T-cell (primary cell): Measurements from ENCODE around the gene SUMO4. TPM values are rescaled to one million over a fixed set of nuclear protein-coding genes. Genes with fewer than 3 reads are reported as not detected.

Experiments
- ATAC-seq, 4 experiments: fragments of 200-7000 bp in 3 of 4; fragments of 150-1000 bp in 1 of 4; cut with Tn5 transposase; replicated peaks in 1 of 4; 1 replicate in 3 of 4; 2 replicates in 1 of 4; pipeline ENCODE4 v1.10.0; 2021; ENCODE audit warnings: moderate library complexity in 3 of 4, mild to moderate bottlenecking in 2 of 4, moderate number of reproducible peaks in 1 of 4
- CTCF ChIA-PET, 2 donors: fragments of 300-600 bp; sonication (Branson Sonifier 250); formaldehyde crosslinking; loops; one replicate each; lab custom pipeline; 2022; ENCODE audit warnings: antibody characterized with exemption in 2 of 2; lab: Charles Lee
- POLR2A ChIA-PET, 2 donors: fragments of 300-600 bp; sonication (Branson Sonifier 250); formaldehyde crosslinking; loops; one replicate each; lab custom pipeline; 2022; ENCODE audit warnings: antibody characterized with exemption in 2 of 2; lab: Charles Lee
- DNase-seq, 35 experiments: peaks; one replicate each; pipeline versions ENCODE4 v3.0.0 to v3.0.0-alpha.2; 2013 to 2023
- H3K27ac ChIP-seq: one replicate; pipeline ENCODE4 v1.5.1; 2013; ENCODE audit warnings: low read length
- H3K27me3 ChIP-seq, 2 experiments: replicated peaks in 1 of 2; 1 replicate in 1 of 2; 2 replicates in 1 of 2; pipeline versions ENCODE4 v1.6.1 to v1.7.0; 2013; ENCODE audit warnings: low read length in 1 of 2, mixed read lengths in 1 of 2; ENCODE audit not compliant: control insufficient read depth in 2 of 2, insufficient read depth in 2 of 2; ENCODE audit errors: extremely low read depth in 1 of 2
- H3K36me3 ChIP-seq, 2 donors: 1 replicate in 1 of 2; 2 replicates in 1 of 2; pipeline versions ENCODE4 v1.6.1 to v1.7.0; 2013; ENCODE audit warnings: low read length in 1 of 2; ENCODE audit not compliant: control insufficient read depth in 2 of 2, insufficient read depth in 1 of 2; ENCODE audit errors: extremely low read depth in 1 of 2
- H3K4me1 ChIP-seq, 2 experiments: 1 replicate in 1 of 2; 2 replicates in 1 of 2; pipeline versions ENCODE4 v1.6.1 to v1.7.0; 2013; ENCODE audit warnings: low read length in 2 of 2, mixed read lengths in 1 of 2; ENCODE audit not compliant: insufficient read depth in 2 of 2, control insufficient read depth in 1 of 2; ENCODE audit errors: extremely low read depth in 1 of 2
- H3K4me3 ChIP-seq, 2 donors: 1 replicate in 1 of 2; 2 replicates in 1 of 2; pipeline versions ENCODE4 v1.5.1 to v1.7.0; 2013; ENCODE audit warnings: mild to moderate bottlenecking in 2 of 2, low read length in 1 of 2, moderate library complexity in 1 of 2; ENCODE audit not compliant: control insufficient read depth in 1 of 2; ENCODE audit errors: extremely low read depth in 1 of 2
- H3K9me3 ChIP-seq: 2 replicates; pipeline ENCODE4 v1.7.0; 2013
- H3K27ac Mint-ChIP-seq, 2 donors: one replicate each; pipeline ENCODE4 v1.8.0; 2020 to 2021; ENCODE audit warnings: mild to moderate bottlenecking in 2 of 2, mixed read lengths in 2 of 2
- H3K27me3 Mint-ChIP-seq, 2 donors: one replicate each; pipeline ENCODE4 v1.8.0; 2021 to 2022; ENCODE audit warnings: mixed read lengths in 2 of 2
- H3K36me3 Mint-ChIP-seq: one replicate; pipeline ENCODE4 v1.8.0; 2021; ENCODE audit warnings: mixed read lengths
- H3K4me1 Mint-ChIP-seq, 3 donors: one replicate each; pipeline ENCODE4 v1.8.0; 2020 to 2022; ENCODE audit warnings: mixed read lengths in 3 of 3, mild to moderate bottlenecking in 1 of 3
- H3K4me3 Mint-ChIP-seq, 3 donors: one replicate each; pipeline ENCODE4 v1.8.0; 2020 to 2022; ENCODE audit warnings: mild to moderate bottlenecking in 3 of 3, mixed read lengths in 3 of 3, moderate library complexity in 3 of 3
- H3K9me3 Mint-ChIP-seq, 3 donors: one replicate each; pipeline ENCODE4 v1.8.0; 2020 to 2022; ENCODE audit warnings: mixed read lengths in 3 of 3
- WGBS: methylation state at CpG from one replicate; pipeline ENCODE4 v1.1.5; 2013; ENCODE audit warnings: missing lambda C conversion rate; ENCODE audit not compliant: insufficient coverage; 5-methylcytosine and 5-hydroxymethylcytosine counted together
- total RNA-seq, 35 experiments: library from RNA in 6 of 35; stranded (reverse) in 6 of 35; fragments of 120-200 nt in 1 of 35; gene quantifications; one replicate each; pipeline versions ENCODE4 v1.2.1 to v1.2.4 and lab custom pipeline; 2013 to 2026

The SUMO4 gene
- total RNA-seq, 5 donors from 2014 or later (not counting 1 experiment from before 2014, with no cell fraction given): 5.7 to 11.4 (median 8.5) TPM

DNA sequence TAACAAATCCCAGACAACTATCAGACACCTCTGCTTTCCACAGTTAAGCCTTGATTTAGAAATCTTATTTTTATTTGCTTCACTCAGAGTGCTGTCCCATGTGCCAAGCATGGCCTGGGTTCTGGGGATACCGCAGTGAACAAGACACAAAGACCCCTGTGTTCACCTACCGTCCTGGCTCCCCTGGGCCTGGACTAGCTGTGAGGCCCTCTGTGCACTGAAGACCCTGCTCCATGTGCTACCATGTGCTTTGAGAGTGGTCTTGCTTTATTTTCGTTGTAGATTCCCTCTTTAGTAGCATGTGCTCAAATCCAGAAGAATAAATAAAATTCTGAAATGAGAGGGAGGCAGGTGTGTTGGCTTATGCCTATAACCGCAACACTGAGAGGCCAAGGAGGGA is 22.5 kb downstream of the SUMO4 start:
- H3K4me3 Mint-ChIP-seq: no peak overlapping the region
- H3K9me3 Mint-ChIP-seq: no peaks in the 10 kb centered on the region
- DNase-seq: no peak
- no peaks in the 10 kb centered on the region for H3K36me3 Mint-ChIP-seq
- 93% methylated on average over 2 of the region's 4 CpGs for WGBS
- no peak for ATAC-seq
- H3K36me3 ChIP-seq: no peaks in the 10 kb centered on the region
- CTCF ChIA-PET: no interaction called here
- H3K9me3 ChIP-seq: no peaks in the 10 kb centered on the region
- POLR2A ChIA-PET: no interaction called here
- no peak overlapping the region for H3K27ac Mint-ChIP-seq
- H3K27ac ChIP-seq: no peak overlapping the region
- H3K4me1 ChIP-seq: no peaks in the 10 kb centered on the region
- H3K4me3 ChIP-seq: no peak overlapping the region
- H3K27me3 ChIP-seq: no peaks in the 10 kb centered on the region
- no peaks in the 10 kb centered on the region for H3K27me3 Mint-ChIP-seq
- H3K4me1 Mint-ChIP-seq: peaks cover 0 to 8% (median 0%) of the 10 kb centered on the region in 3 donors

DNA sequence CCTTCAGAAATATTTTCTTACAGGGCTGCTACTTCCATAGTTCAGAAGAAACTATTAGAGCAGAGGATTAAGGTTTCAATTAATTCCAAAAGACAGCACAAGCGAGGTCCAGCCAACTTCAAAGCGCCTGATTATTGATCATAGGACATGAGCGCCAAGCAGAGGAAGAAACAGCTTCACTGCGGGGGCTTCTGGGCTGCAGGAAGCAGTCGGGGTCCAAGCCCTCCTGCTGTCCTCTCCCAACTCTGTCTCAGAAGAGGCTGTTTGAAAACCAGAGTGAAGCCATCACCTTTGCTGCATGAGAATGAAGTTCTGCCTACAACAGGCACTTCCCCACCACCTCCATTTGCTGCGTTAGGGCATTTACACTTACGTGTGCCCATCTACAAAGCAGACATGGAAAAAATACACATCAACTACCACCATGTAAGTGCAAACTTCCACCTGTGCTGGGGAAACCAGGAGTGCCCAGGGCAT is 23.9 kb downstream of the SUMO4 start:
- DNase-seq (no peak), ATAC-seq (no peak)
- Histone ChIP-seq H3K4me3 (no peak overlapping the region), H3K4me1 (no peaks in the 10 kb centered on the region), H3K27ac (no peak overlapping the region), H3K27me3 (no peaks in the 10 kb centered on the region), H3K36me3 (no peaks in the 10 kb centered on the region), H3K9me3 (no peaks in the 10 kb centered on the region)
- POLR2A ChIA-PET: no interaction called here
- WGBS: 86% methylated on average over 6 of the region's 7 CpGs
- no peaks in the 10 kb centered on the region for H3K27me3 Mint-ChIP-seq
- CTCF ChIA-PET: no interaction called here
- no peak overlapping the region for H3K27ac Mint-ChIP-seq
- no peaks in the 10 kb centered on the region for H3K9me3 Mint-ChIP-seq
- no peak overlapping the region for H3K4me3 Mint-ChIP-seq
- peaks cover 0 to 8% (median 0%) of the 10 kb centered on the region in 3 donors for H3K4me1 Mint-ChIP-seq
- H3K36me3 Mint-ChIP-seq: no peaks in the 10 kb centered on the region

DNA sequence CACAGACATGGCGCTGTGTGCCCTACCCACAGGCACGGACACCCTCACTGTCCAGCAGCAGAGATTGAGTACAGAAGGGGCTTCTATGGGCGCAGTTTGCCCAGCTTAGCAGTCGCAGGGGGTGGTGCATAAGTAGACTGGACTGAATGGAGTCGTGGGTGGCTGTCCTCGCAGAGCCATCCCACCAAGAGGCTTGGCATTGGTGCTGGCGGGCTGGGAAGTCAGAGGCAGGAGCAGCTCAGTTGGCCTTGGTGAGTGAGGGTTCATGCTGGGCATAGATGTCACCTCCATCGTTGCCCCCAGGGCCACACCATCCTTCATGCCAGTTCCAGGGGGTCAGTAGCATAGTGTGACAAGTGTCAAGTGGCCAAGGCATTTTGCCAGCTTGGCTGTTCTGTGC is 25.2 kb downstream of the SUMO4 start:
- CTCF ChIA-PET: no interaction called here
- 92% methylated on average over 6 of the region's 8 CpGs for WGBS
- ATAC-seq: no peak

DNA sequence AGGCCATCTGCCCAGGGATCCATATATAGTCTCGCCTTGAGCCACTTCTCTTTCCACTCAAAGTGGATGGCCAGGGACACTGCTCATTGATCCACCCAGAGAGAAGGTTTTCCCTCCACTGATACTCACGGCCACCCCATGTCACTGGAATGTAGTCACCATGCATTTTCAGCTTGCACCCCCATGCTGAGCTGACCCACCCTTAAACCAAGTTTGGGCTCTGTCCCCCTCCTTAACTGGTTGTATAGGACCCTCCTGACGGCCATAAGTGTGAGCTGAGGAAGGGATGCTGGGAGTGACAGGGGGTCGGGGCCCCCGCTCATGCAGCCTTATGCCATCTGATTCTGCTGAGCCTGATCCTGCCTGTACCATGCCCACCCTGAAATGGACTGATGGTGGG is 25.7 kb downstream of the SUMO4 start:
- no peaks in the 10 kb centered on the region for H3K9me3 Mint-ChIP-seq
- no peak overlapping the region for H3K4me3 ChIP-seq
- peaks cover 0 to 2% (median 0%) of the 10 kb centered on the region in 3 donors for H3K4me1 Mint-ChIP-seq
- H3K36me3 Mint-ChIP-seq: no peaks in the 10 kb centered on the region
- no peaks in the 10 kb centered on the region for H3K36me3 ChIP-seq
- no peak overlapping the region for H3K27ac Mint-ChIP-seq
- H3K4me1 ChIP-seq: no peaks in the 10 kb centered on the region
- H3K4me3 Mint-ChIP-seq: no peak overlapping the region
- POLR2A ChIA-PET: interaction anchor here in 1 of 2 donors (0.6 kb wide), 1 partner anchor 390 kb away, joined by 3 read pairs; no protein-coding TSS in a partner anchor
- CTCF ChIA-PET: no interaction called here
- no peaks in the 10 kb centered on the region for H3K27me3 ChIP-seq
- no peak overlapping the region for H3K27ac ChIP-seq
- WGBS: 91% methylated on average over 1 of the region's 5 CpGs
- ATAC-seq (no peak), DNase-seq (no peak)
- no peaks in the 10 kb centered on the region for H3K27me3 Mint-ChIP-seq
- H3K9me3 ChIP-seq: no peaks in the 10 kb centered on the region

More for the DNA sequence above, 25.2 kb downstream of the SUMO4 start:
- no peak overlapping the region for H3K27ac ChIP-seq
- POLR2A ChIA-PET: no interaction called here
- Mint-ChIP-seq H3K9me3 (no peaks in the 10 kb centered on the region), H3K4me3 (no peak overlapping the region), H3K4me1 (peaks cover 0 to 5% (median 0%) of the 10 kb centered on the region in 3 donors), H3K36me3 (no peaks in the 10 kb centered on the region), H3K27ac (no peak overlapping the region), H3K27me3 (no peaks in the 10 kb centered on the region)
- no peaks in the 10 kb centered on the region for H3K27me3 ChIP-seq
- no peaks in the 10 kb centered on the region for H3K4me1 ChIP-seq
- no peaks in the 10 kb centered on the region for H3K9me3 ChIP-seq
- H3K36me3 ChIP-seq: no peaks in the 10 kb centered on the region
- H3K4me3 ChIP-seq: no peak overlapping the region
- DNase-seq: no peak

DNA sequence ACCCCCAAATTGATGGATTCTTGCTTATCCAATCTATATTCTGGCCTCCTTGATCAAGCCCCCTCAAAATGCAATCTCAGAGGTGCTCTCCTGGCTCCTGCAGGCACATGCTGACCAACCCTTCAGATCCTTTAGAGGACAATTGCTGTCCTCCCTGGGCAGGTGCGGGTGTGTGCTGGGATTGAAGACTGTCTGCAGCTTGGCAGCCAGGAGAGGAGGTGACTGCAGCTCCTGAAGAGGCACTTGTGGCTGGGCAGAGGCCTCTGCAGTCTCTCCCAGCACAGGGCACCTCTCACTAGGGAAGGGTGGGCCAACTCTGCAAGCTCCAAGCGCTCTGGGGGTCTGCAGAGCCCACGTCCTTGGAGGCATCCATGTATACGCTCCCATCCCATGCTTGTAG is 28.5 kb downstream of the SUMO4 start:
- H3K9me3 ChIP-seq: no peaks in the 10 kb centered on the region
- ChIA-PET CTCF (interaction anchor here in 1 of 2 donors (0.6 kb wide), 1 partner anchor 133 kb away, joined by 3 read pairs; no protein-coding TSS in a partner anchor), POLR2A (no interaction called here)

DNA sequence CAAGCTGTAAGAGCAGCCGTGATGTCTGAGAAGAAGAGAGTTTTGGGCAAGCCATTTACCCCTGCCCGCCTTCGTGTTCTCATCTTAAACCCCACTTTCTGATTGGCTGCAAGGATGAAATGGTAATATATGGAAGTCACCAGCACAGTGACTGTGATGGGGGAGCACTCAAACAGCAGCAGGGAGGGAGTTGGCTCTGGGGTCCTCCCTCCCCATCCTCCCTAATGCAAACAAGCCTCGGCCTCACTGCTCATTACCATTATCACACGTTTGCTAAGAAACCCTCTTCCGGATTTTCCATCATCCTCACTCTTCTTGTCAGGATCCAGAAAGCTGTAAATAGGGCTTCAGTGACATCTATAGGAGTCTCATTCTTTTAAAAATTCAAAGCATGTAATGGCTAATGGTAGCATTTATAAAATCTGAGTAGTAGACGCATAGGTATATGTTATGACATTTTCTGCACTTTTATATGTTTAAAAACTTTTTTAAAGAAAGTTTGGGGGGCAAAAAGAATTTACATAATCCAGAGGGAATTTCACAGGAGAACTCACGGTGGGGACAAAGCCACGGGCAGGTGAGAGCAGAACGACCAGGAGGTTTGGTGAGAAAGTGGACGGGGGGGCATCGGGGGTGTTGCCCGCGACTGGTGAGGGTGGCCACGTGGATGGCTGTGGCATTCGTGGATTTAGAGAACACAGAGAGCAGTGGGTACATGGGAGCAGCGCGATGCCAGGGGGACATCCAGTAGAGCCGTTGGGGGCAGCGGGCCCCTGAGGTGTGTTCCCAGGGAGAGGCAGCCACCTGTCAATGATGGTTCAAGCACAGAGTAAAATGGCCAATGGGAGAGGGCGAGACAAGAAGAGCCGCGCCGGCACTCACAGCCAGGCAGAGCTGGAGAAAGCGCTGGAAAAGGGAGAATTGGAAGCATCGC is 29.6 kb downstream of the SUMO4 start:
- WGBS: 90% methylated on average over 14 of the region's 26 CpGs
- no peaks in the 10 kb centered on the region for H3K9me3 Mint-ChIP-seq
- H3K4me3 ChIP-seq: no peak overlapping the region
- CTCF ChIA-PET: interaction anchor here in 1 of 2 donors (0.5 kb wide), 1 partner anchor 314 kb away, joined by 4 read pairs; no protein-coding TSS in a partner anchor
- DNase-seq: no peak
- no peaks in the 10 kb centered on the region for H3K36me3 ChIP-seq
- no peaks in the 10 kb centered on the region for H3K9me3 ChIP-seq
- H3K4me1 ChIP-seq: peaks cover 6 to 9% of the 10 kb centered on the region in 2 experiments
- no peaks in the 10 kb centered on the region for H3K36me3 Mint-ChIP-seq
- H3K4me1 Mint-ChIP-seq: peaks cover 0 to 4% (median 4%) of the 10 kb centered on the region in 3 donors
- H3K27ac ChIP-seq: no peak overlapping the region
- no peak overlapping the region for H3K27ac Mint-ChIP-seq
- ATAC-seq: no peak
- no peak overlapping the region for H3K4me3 Mint-ChIP-seq
- H3K27me3 ChIP-seq: no peaks in the 10 kb centered on the region
- H3K27me3 Mint-ChIP-seq: no peaks in the 10 kb centered on the region
- POLR2A ChIA-PET: no interaction called here

More for the DNA sequence above, 28.5 kb downstream of the SUMO4 start:
- Mint-ChIP-seq H3K27me3 (no peaks in the 10 kb centered on the region), H3K4me3 (no peak overlapping the region), H3K27ac (no peak overlapping the region), H3K4me1 (peaks cover 0 to 4% (median 4%) of the 10 kb centered on the region in 3 donors), H3K9me3 (no peaks in the 10 kb centered on the region), H3K36me3 (no peaks in the 10 kb centered on the region)
- DNase-seq (no peak), ATAC-seq (no peak)
- Histone ChIP-seq H3K4me3 (no peak overlapping the region), H3K4me1 (peaks cover 6 to 9% of the 10 kb centered on the region in 2 experiments), H3K27ac (no peak overlapping the region), H3K27me3 (no peaks in the 10 kb centered on the region), H3K36me3 (no peaks in the 10 kb centered on the region)
- 95% methylated on average over 4 of the region's 4 CpGs for WGBS
